Colon (tissue), 2 donors: ENCODE results near the gene NDRG4.

ENCODE experiments used
- FAIRE-seq: peaks from 2 replicates; lab custom pipeline; 2012; peaks lifted over from hg19 to GRCh38; lab: Jason Lieb, UNC
- donor health status: control.
- donor health status: control.

Gene NDRG4, protein sequence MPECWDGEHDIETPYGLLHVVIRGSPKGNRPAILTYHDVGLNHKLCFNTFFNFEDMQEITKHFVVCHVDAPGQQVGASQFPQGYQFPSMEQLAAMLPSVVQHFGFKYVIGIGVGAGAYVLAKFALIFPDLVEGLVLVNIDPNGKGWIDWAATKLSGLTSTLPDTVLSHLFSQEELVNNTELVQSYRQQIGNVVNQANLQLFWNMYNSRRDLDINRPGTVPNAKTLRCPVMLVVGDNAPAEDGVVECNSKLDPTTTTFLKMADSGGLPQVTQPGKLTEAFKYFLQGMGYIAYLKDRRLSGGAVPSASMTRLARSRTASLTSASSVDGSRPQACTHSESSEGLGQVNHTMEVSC

DNA sequence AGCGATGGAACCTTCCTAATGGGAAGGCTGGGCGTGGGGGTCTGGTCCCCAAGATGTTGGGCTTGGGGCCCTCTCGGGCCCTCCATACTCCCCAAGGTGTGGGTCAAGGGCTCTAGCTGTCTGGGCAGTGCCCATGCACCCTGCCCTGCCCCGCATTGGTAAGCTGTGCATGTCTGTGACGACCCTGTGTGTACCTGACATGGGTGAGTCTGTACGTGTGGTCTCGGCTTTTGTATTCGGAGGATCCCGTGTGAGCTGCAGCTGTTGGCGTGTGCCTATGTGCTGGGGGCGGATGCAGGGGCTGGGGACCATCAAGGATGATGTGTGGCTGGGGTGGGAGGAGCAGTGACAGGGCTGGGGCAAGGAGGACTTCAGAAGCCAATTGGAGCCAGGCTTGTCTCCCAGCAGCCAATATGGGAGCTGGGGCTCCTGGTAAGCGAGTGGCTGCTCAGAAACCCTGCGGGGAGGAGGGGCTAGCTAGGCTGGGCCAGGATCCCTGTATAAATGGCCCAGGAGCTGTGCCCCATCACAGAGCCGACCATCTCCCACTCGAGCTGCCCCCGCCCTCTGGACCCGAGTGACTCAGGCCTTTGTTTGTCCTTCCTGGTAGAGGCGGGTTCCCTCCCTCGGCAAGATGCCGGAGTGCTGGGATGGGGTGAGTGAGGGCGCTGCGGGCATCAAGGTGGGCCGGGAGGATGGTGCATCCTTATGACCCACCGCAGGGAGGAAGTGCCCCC lies at the start of gene NDRG4:
NDRG4 (plus strand) TSS at position 529 of the 737 bp plus-strand sequence; CDS start at position 635, 106 bp downstream.
- FAIRE-seq: no peak

GRCh38 chr16:58450590-58450989 lies 49.4 kb upstream of the NDRG4 start:
- no peak for FAIRE-seq

GRCh38 chr16:58451265-58451689 lies 48.7 kb upstream of the NDRG4 start:
- no peak for FAIRE-seq

GRCh38 chr16:58451945-58452401 lies 48.0 kb upstream of the NDRG4 start:
- no peak for FAIRE-seq

DNA sequence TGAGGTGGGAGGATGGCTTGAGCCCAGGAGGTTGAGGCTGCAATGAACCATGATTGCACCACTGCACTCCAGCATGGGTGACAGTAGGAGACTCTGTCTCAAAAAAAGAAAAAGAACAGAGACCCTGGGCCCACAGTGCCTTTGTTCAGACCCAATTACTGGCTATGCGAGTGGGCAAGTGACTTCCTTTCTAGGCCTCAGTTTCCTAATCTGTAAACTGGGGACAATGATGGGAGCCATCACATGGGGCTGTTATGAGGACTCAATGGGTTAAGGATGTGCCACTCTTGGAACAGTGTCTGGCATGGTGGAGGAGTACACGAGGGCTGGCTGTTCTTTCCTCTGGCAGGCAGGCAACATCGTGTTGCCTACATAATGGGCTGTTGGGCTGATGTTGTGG lies 47.3 kb upstream of the NDRG4 start:
- no peak for FAIRE-seq

DNA sequence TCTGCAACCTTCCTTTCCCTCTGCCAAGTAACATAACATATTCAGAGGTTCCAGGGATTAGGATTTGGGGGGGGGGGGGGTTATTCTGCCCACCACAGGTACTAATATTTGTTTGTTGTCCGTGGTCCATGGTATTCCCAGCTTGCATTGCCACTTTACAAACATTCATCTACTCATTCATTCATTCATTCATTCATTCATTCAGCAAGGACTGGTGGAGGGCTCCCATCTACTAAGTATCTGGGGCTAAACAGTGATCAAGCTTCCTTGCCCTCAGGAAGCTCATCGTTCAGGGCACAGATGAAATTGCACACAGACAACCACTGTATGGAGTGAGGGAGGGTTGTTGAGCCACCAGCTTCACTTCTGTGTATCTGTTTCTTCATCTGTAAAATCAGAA lies 45.8 kb upstream of the NDRG4 start:
- no peak for FAIRE-seq

DNA sequence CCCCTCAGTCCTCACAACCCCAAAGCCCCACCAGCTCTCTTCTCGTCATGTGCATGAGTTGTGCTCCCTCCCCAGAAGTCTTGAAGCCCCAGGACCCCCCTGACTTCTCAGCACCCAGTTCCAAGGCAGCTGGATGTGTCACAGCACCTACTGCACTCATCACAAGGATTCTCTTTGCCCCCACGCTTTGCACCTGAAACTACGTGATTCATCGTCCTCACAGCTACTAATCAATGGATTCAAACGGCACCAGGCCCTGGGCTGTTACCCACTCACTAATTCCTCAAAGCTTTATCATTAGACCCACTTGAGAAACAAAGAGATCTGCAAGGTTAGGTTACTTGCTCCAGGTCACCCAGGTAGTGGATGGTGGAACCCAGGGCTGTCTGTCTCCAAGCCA lies 45.1 kb upstream of the NDRG4 start:
- no peak for FAIRE-seq

DNA sequence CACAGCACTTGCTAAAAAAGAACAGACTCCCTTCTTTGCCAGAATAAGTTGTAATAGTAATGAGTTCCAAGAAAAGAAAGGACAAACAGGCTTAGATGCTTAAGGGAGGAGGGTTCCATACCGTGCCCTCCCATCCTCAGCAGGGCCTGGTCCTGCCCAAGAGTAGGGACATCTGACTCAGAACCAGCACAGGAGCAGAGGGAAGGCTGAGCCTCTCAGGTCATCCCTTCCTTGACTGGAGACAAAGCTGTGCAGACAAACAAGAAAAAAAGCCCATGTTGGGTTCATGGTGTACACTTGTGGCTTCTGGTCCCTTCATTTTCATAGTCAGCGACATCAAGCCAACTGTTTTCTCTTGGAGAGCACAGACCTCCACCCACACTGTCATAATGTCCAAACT lies 44.2 kb upstream of the NDRG4 start:
- no peak for FAIRE-seq

DNA sequence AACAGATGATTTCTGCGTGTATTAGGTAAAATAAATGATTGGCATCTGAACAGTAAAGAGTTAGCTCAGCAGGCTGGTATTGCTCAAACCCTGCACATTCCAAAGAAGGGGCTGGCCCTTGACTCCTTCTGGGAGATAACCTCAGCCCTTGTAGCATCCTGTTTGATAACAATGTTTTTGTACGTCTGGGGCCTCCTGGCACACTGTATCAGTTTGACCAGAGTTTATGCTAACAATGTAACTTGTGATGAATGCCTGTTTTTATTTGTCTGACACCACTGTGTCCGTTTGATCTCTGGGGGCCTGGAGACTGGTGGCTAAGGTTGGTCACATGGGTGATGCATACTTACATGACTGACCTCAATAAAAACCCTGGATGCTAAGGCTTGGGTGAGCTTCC lies 43.8 kb upstream of the NDRG4 start:
- no peak for FAIRE-seq

- no peak for FAIRE-seq
Observed at GRCh38 chr16:58458606-58459343, 41.2 kb upstream of the NDRG4 start.

- FAIRE-seq: no peak
Observed at GRCh38 chr16:58459344-58460218, 40.4 kb upstream of the NDRG4 start.

DNA sequence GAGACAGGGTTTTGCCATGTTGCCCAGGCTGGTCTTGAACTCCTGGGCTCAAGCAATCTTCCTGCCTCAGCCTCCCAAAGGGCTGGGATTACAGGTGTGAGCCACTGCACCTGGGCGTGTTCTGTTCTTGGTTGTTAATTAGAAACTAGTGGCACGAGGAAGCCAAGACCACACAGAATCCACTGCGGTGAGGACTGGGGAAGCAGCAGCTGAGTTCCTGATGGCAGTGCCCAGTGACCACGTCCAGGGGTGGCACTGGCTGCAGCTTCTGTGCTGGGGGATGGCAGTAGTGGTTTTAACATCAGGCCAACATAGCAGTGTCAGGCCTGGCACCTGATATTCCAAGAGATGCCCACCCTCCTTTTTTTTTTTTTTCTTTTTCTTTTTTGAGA lies 39.7 kb upstream of the NDRG4 start:
- FAIRE-seq: no peak

GRCh38 chr16:58461056-58461455 lies 38.9 kb upstream of the NDRG4 start:
- FAIRE-seq: no peak

DNA sequence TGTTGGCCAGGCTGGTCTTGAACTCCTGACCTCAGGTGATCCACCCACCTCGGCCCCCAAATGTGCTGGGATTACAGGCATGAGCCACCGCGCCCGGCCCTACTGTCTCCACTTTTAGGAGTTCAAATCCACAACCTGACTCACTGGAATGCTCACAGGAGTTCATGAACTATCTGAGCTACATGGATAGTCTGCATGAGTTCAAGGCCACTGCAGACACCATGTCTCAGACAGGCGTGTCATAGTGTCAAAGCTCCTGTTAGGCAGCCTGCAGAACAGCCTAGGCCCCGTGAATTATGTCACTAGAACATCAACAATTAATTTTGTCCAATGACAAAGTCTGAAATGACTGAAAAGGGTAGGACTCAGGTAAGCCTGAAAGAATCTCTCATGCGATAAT lies 38.3 kb upstream of the NDRG4 start:
- FAIRE-seq: no peak

DNA sequence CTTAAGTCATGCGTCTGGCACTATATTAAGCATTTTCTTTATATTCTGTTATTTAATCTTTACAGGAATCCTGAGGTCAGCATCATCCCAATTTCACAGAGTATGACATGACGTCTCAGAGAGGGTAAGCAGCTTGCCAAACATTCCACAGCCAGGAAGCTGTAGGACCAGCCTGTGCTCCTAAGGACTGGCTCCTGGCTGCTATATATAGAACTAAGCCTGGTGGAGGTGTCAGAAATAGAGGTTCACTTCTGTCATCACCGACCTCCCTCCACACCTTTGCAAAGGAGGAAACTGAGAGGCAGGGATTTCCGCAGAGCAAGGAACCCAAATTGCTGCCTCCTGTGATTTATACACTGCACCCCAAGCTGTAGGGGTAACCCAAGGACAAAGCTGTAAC lies 37.9 kb upstream of the NDRG4 start:
- no peak for FAIRE-seq

DNA sequence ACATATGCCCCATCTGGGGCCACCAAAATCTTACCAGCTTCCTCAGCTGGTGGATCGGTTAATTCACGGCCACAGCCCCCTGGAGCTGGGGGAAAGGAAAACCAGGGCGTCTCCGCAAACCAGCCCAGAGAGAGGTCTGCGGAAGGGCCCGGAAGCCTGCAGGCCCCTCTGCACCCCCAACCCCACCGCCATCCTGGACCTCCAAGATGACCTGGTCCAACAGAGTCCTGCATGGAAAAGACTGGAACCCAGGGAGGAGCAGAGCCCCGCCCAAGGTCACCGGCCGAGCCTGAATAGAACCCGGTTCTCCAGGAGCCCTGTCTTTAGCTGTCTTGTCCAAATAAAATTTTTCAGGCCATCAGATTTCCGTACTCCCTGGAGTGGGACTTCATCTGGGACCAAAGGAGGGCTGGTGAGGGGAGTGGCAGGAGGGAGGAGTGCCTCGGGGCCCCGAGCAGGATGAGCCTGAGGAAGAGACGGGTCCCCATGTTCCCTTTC lies 37.4 kb upstream of the NDRG4 start:
- FAIRE-seq: no peak

GRCh38 chr16:58462997-58463941 lies 36.7 kb upstream of the NDRG4 start:
- no peak for FAIRE-seq

DNA sequence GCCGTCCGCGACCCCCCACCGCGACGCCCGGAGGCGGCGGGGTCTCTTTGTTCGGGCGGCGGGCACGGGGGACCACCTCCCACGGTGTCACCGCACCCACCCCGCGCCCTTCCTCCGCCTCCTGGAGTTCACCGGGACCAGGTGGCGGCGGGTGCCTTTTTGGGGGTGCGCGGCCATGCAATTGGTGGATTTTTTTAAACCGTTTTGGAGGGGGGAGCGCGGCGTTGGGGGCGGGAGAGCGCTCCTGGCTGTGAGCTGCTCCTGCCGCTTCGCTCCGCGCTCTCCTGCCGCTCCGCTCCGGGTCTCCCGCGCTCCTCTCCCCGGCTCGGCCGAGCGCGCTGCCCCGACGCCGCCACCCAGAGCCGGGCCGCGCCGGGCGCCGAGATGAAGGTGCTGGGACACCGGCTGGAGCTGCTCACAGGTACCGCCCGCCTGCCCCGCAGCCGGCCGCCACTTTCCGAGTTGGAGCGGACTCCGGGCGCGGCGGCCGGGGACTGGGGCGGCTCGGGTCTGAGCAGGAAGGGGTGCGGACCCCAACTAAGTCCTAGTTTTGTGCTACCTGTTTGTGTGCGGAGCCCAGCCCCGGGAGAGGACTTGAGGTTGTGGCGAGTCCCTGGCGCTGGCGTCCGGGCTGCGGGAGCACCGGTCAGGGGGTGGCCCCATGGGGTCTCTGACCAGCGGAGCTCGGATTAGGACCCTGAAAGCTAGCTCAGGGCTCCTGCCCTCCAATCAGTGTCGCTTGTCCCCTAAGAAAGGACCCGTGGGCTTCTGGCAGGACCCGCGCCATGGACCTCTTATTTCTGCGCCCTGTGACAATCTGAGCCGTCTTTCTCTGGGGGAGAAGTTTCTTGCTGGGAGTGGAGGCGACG lies 35.7 kb upstream of the NDRG4 start:
- no peak for FAIRE-seq

- no peak for FAIRE-seq
Observed at GRCh38 chr16:58464916-58465731, 34.8 kb upstream of the NDRG4 start.
